A549 (cell line): Measurements from ENCODE around the gene ZNF486.

Experiments used
- CHD2 ChIP-seq: fragments of 150-350 bp; IDR thresholded peaks from 2 replicates; pipeline ENCODE4 v1.6.1; 2014; ENCODE audit warnings: low read length; ENCODE audit not compliant: partially characterized antibody
- CTCF ChIP-seq: fragments of >200 bp; sonication (Bioruptor Twin); formaldehyde crosslinking; IDR thresholded peaks from 3 replicates; pipeline ENCODE4 v1.5.1; 2016
- HDAC2 ChIP-seq: fragments of 200-600 bp; sonication (generic); IDR thresholded peaks from 2 replicates; pipeline ENCODE4 v1.6.1; 2016
- JUN ChIP-seq, 2 experiments: fragments of >200 bp; sonication (Bioruptor Twin); formaldehyde crosslinking; IDR thresholded peaks; 2 replicates in 1 of 2; 3 replicates in 1 of 2; pipeline ENCODE4 v1.6.1; 2016 to 2017
- MAZ ChIP-seq: fragments of 150-350 bp; IDR thresholded peaks from 2 replicates; pipeline ENCODE4 v1.6.1; 2014; ENCODE audit warnings: antibody characterized with exemption, low read depth, low read length, borderline replicate concordance
- NR3C1 ChIP-seq: fragments of >200 bp; sonication (Bioruptor Twin); formaldehyde crosslinking; IDR thresholded peaks from 3 replicates; pipeline ENCODE4 v1.6.1; 2017
- POLR2A ChIP-seq: IDR thresholded peaks from 2 replicates; pipeline ENCODE4 v1.6.1; 2012; ENCODE audit warnings: mild to moderate bottlenecking, low read length
- RCOR1 ChIP-seq: fragments of 150-350 bp; IDR thresholded peaks from 2 replicates; pipeline ENCODE4 v1.6.1; 2014; ENCODE audit warnings: antibody characterized with exemption, low read length, low read depth
- ZFP36 ChIP-seq: fragments of 450-650 bp; IDR thresholded peaks from 2 replicates; pipeline ENCODE4 v1.6.1; 2014; ENCODE audit warnings: borderline replicate concordance; ENCODE audit not compliant: partially characterized antibody

- TF ChIP-seq CTCF (no peak), CHD2 (no peak), POLR2A (no peak), ZFP36 (no peak), RCOR1 (no peak), NR3C1 (no peak), HDAC2 (no peak), MAZ (no peak), JUN (IDR thresholded peaks at IDR 0.05) (no peak)
These were observed 673 bp downstream of the ZNF486 start for GRCh38 chr19:20167651-20168122.
